HepG2 (cell line): ENCODE data around the gene KIAA1328. TPM values are rescaled to one million over a fixed set of nuclear protein-coding genes. Genes with fewer than 3 reads are reported as not detected.

Source experiments
- CBFB ChIP-seq: sonication (generic); formaldehyde crosslinking; IDR thresholded peaks from 2 replicates; pipeline ENCODE4 v1.4.0; 2020; ENCODE audit warnings: missing genetic modification reagents
- CBX1 ChIP-seq: IDR thresholded peaks from one replicate; pipeline ENCODE4 v1.6.1; 2016; ENCODE audit warnings: antibody characterized with exemption, low read depth
- GABPA ChIP-seq, 2 experiments: IDR thresholded peaks; 2 replicates each; pipeline ENCODE4 v1.6.1; 2011 to 2016; ENCODE audit warnings: low read depth in 2 of 2, low read length in 1 of 2, missing biosample characterization in 1 of 2, missing genetic modification characterization in 1 of 2
- GPN1 ChIP-seq: sonication (generic); formaldehyde crosslinking; IDR thresholded peaks from 2 replicates; pipeline ENCODE4 v1.5.1; 2020; ENCODE audit warnings: missing genetic modification reagents, borderline replicate concordance
- HHEX ChIP-seq: IDR thresholded peaks from 2 replicates; pipeline ENCODE4 v1.6.1; 2016; ENCODE audit warnings: control low read depth
- HIVEP1 ChIP-seq: sonication (generic); formaldehyde crosslinking; IDR thresholded peaks from 2 replicates; pipeline ENCODE4 v1.4.0; 2020; ENCODE audit warnings: mild to moderate bottlenecking, missing genetic modification reagents
- HNRNPL ChIP-seq: fragments of 200-400 bp; formaldehyde crosslinking; IDR thresholded peaks from 2 replicates; pipeline ENCODE4 v1.6.1; 2017; ENCODE audit warnings: mild to moderate bottlenecking, low read depth, low read length
- JUNB ChIP-seq: sonication (generic); formaldehyde crosslinking; IDR thresholded peaks from 2 replicates; pipeline ENCODE4 v1.8.0; 2022; ENCODE audit warnings: missing genetic modification reagents, mild to moderate bottlenecking, borderline replicate concordance
- KDM3A ChIP-seq: IDR thresholded peaks from 2 replicates; pipeline ENCODE4 v1.6.1; 2018; ENCODE audit warnings: low read depth, missing compliant biosample characterization
- KDM5B ChIP-seq: sonication (generic); formaldehyde crosslinking; IDR thresholded peaks from 2 replicates; pipeline ENCODE4 v1.4.0; 2020; ENCODE audit warnings: missing genetic modification reagents, mild to moderate bottlenecking, borderline replicate concordance
- KLF13 ChIP-seq: sonication (generic); formaldehyde crosslinking; IDR thresholded peaks from 2 replicates; pipeline ENCODE4 v1.4.0; 2020; ENCODE audit warnings: mild to moderate bottlenecking, missing genetic modification reagents
- MTA3 ChIP-seq: sonication (generic); formaldehyde crosslinking; IDR thresholded peaks from 2 replicates; pipeline ENCODE4 v1.4.0; 2020; ENCODE audit warnings: missing genetic modification reagents
- MXI1 ChIP-seq: IDR thresholded peaks from 3 replicates; pipeline ENCODE4 v1.6.1; 2012; ENCODE audit warnings: low read depth, low read length, inconsistent platforms, borderline replicate concordance
- NCOA5 ChIP-seq: sonication (generic); formaldehyde crosslinking; IDR thresholded peaks from 2 replicates; pipeline ENCODE4 v1.4.0; 2020; ENCODE audit warnings: missing genetic modification reagents
- NONO ChIP-seq, 2 experiments: fragments of 450-650 bp in 1 of 2; sonication (generic) in 1 of 2; formaldehyde crosslinking in 1 of 2; IDR thresholded peaks in 1 of 2; conservative IDR thresholded peaks in 1 of 2; 2 replicates each; pipeline versions ENCODE4 v1.6.1 to v1.8.0; 2017 to 2022; ENCODE audit warnings: mild to moderate bottlenecking in 1 of 2, missing genetic modification reagents in 1 of 2, moderate library complexity in 1 of 2
- ONECUT2 ChIP-seq: sonication (generic); formaldehyde crosslinking; IDR thresholded peaks from 2 replicates; pipeline ENCODE4 v1.4.0; 2020; ENCODE audit warnings: missing genetic modification reagents
- PBX3 ChIP-seq: sonication (generic); formaldehyde crosslinking; IDR thresholded peaks from 2 replicates; pipeline ENCODE4 v1.8.1; 2023; ENCODE audit warnings: missing genetic modification reagents, inconsistent platforms, borderline replicate concordance
- PHF8 ChIP-seq: sonication (generic); formaldehyde crosslinking; IDR thresholded peaks from 2 replicates; pipeline ENCODE4 v1.5.0; 2020; ENCODE audit warnings: missing genetic modification reagents
- RFXAP ChIP-seq: sonication (generic); formaldehyde crosslinking; IDR thresholded peaks from 2 replicates; pipeline ENCODE4 v1.4.0; 2020; ENCODE audit warnings: missing genetic modification reagents, borderline replicate concordance
- RXRA ChIP-seq: sonication (generic); formaldehyde crosslinking; IDR thresholded peaks from 2 replicates; pipeline ENCODE4 v1.5.1; 2020; ENCODE audit warnings: missing genetic modification reagents
- ZBTB10 ChIP-seq: sonication (generic); formaldehyde crosslinking; IDR thresholded peaks from 2 replicates; pipeline ENCODE4 v1.4.0; 2020; ENCODE audit warnings: missing genetic modification reagents, borderline replicate concordance
- ZNF143 ChIP-seq: sonication (generic); formaldehyde crosslinking; IDR thresholded peaks from 2 replicates; pipeline ENCODE4 v1.4.0; 2020; ENCODE audit warnings: missing genetic modification reagents
- ZNF230 ChIP-seq: sonication (generic); formaldehyde crosslinking; IDR thresholded peaks from 2 replicates; pipeline ENCODE4 v1.4.0; 2020; ENCODE audit warnings: mild to moderate bottlenecking, missing genetic modification reagents
- ZNF282 ChIP-seq: fragments of 450-650 bp; IDR thresholded peaks from 2 replicates; pipeline ENCODE4 v1.6.1; 2018; ENCODE audit not compliant: partially characterized antibody
- ZNF530 ChIP-seq: sonication (generic); formaldehyde crosslinking; IDR thresholded peaks from 2 replicates; pipeline ENCODE4 v1.5.0; 2020; ENCODE audit warnings: low read depth, mild to moderate bottlenecking, missing genetic modification reagents
- ZNF543 ChIP-seq: sonication (generic); formaldehyde crosslinking; IDR thresholded peaks from 2 replicates; pipeline ENCODE4 v1.4.0; 2020; ENCODE audit warnings: mild to moderate bottlenecking, missing genetic modification reagents
- ZNF607 ChIP-seq: sonication (generic); formaldehyde crosslinking; IDR thresholded peaks from 2 replicates; pipeline ENCODE4 v1.5.1; 2020; ENCODE audit warnings: missing genetic modification reagents, mild to moderate bottlenecking, borderline replicate concordance
- ZNF790 ChIP-seq: sonication (generic); formaldehyde crosslinking; IDR thresholded peaks from 2 replicates; pipeline ENCODE4 v1.8.0; 2022; ENCODE audit warnings: missing genetic modification reagents, mild to moderate bottlenecking, borderline replicate concordance
- ZNF83 ChIP-seq: sonication (generic); formaldehyde crosslinking; IDR thresholded peaks from 2 replicates; pipeline ENCODE4 v1.4.0; 2020; ENCODE audit warnings: missing genetic modification reagents, mild to moderate bottlenecking, borderline replicate concordance
- polyA plus RNA-seq, 8 experiments: library from polyadenylated mRNA; depleted of rRNA in 3 of 8; stranded (reverse) in 7 of 8; unstranded in 1 of 8; fragments of >200 nt; fragmentation: Illumina TruSeq in 4 of 8; extraction: Trizol in 4 of 8; gene quantifications; 2 replicates each; pipeline versions ENCODE4 v1.2.1 to v1.2.3, GENCODE V29; 2011 to 2016; ENCODE audit warnings: low read depth in 4 of 8, missing spikeins in 1 of 8, mixed read lengths in 1 of 8; ENCODE audit not compliant: insufficient read depth in 1 of 8
- total RNA-seq, 5 experiments: library from RNA; depleted of rRNA; stranded (reverse); fragments of >200 nt; fragmentation: Illumina TruSeq; extraction: Trizol; gene quantifications; 2 replicates each; pipeline ENCODE4 v1.2.3, GENCODE V29; 2016; ENCODE audit warnings: low read depth in 1 of 5

Gene KIAA1328
- total and polyA plus RNA-seq, 2 of the 13 experiments (the other 11 are each of a cell fraction or from before 2014, with no cell fraction given) = 4.1 to 6.0 TPM

- TF ChIP-seq ZNF282 (no peak), KLF13 (no peak), ZNF790 (CRISPR knock-in tag) (no peak), RXRA (no peak), ZNF83 (no peak), NCOA5 (no peak), NONO (IDR thresholded peaks at IDR 0.05) (no peak), NONO (CRISPR knock-in tag; conservative IDR thresholded peaks at IDR 0.05) (no peak), MTA3 (CRISPR knock-in tag) (no peak), CBX1 (no peak), GPN1 (CRISPR knock-in tag) (no peak), ONECUT2 (CRISPR knock-in tag) (0 out of 2 replicates have a peak, but pooled peaks have one; percentile 37), HHEX (CRISPR knock-in tag) (no peak), JUNB (no peak), ZNF530 (CRISPR knock-in tag) (no peak), HIVEP1 (CRISPR knock-in tag) (0 out of 2 replicates have a peak, but pooled peaks have one; percentile 20), GABPA (IDR thresholded peaks at IDR 0.05; ENCODE audit: low read depth, low read length) (no peak), GABPA (CRISPR knock-in tag; IDR thresholded peaks at IDR 0.05; ENCODE audit: low read depth) (0 out of 2 replicates have a peak, but pooled peaks have one; percentile 6), ZNF230 (0 out of 2 replicates have a peak, but pooled peaks have one; percentile 58), HNRNPL (no peak), ZNF543 (CRISPR knock-in tag) (0 out of 2 replicates have a peak, but pooled peaks have one; percentile 16), PHF8 (no peak), RFXAP (no peak), ZNF143 (CRISPR knock-in tag) (no peak), KDM3A (CRISPR knock-in tag) (no peak; the same call in 1 of the 2 replicates), MXI1 (no peak), ZNF607 (no peak), CBFB (no peak), ZBTB10 (no peak), PBX3 (CRISPR knock-in tag) (no peak), KDM5B (no peak)
Observed at GRCh38 chr18:36828157-36828629, 734 bp upstream of the KIAA1328 start (continued).
